CD4-positive, alpha-beta T cell treated with Interferon gamma for 1 hour (primary cell): ENCODE measurements around the gene JMJD1C.
"Not testable (repeated sequence)": the region's sequence is repeated elsewhere in the genome, so short reads cannot be mapped to it uniquely, and the experiment has no call there.

ENCODE experiments used
- DNase-seq: peaks from one replicate; pipeline ENCODE4 v3.0.0-alpha.2; 2020

JMJD1C gene

GRCh38 chr10:63256009-63256773 lies 209.6 kb downstream of the JMJD1C start:
- no peak for DNase-seq

DNA sequence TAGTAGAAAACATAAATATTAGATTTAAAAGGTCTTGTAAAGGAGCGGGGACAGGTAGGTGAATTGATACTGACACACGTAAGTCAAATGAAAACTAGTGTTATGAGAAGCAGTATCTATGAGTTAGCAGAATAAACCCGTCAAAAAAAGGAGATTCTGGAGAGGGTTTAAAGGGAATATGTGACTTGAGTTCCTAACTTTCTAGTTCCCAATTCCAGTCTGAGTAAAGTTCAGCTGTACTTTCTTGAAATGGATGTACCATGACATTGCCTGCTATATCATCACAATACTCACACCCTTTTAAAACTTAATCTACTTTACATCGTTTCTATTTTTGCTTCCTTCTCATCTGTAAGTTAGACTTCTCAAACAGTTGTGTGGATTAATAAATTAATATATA lies 210.5 kb downstream of the JMJD1C start:
- DNase-seq, result no peak

DNA sequence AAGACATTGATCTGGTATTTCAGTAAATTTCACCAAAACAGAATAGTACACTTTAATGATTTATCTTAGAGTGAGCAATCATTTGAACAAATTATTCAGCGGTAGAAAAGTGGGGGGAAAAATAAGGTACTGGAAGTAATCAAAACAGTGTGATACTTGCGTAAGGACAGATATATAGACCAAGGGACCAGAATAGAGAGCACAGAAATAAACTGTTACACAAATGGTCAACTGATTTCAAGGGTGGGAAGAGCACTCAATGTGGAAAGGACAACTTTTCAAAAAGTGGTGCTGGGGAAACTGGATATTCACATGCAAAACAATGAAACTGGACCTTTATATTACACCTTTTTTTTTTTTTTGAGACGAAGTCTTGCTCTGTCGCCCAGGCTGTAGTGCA lies 212.7 kb downstream of the JMJD1C start:
- DNase-seq, result no peak

- no peak for DNase-seq
Observed at GRCh38 chr10:63252095-63252762, 213.5 kb downstream of the JMJD1C start.

- no peak for DNase-seq
Observed at GRCh38 chr10:63250032-63250431, 215.7 kb downstream of the JMJD1C start.

- DNase-seq, result no peak
Observed at GRCh38 chr10:63247771-63248170, 218.0 kb downstream of the JMJD1C start.

DNA sequence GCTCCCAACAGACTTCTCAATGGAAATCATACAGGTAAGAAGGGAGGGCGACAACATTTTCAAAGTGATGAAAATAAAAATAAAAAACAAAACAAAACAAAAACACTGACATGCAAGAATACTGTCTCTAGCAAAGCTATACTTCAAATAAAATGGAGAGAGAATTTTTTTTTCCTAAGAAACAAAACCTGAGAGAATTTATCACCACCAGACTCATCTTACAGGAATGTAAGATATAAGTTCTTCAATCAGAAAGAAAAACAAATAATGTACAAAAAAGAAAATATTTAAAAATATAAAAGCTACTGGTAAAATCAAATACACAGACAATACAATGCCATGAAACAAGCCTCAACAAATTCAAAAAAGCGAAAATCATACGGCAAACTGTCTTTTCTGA lies 219.4 kb downstream of the JMJD1C start:
- no peak for DNase-seq

DNA sequence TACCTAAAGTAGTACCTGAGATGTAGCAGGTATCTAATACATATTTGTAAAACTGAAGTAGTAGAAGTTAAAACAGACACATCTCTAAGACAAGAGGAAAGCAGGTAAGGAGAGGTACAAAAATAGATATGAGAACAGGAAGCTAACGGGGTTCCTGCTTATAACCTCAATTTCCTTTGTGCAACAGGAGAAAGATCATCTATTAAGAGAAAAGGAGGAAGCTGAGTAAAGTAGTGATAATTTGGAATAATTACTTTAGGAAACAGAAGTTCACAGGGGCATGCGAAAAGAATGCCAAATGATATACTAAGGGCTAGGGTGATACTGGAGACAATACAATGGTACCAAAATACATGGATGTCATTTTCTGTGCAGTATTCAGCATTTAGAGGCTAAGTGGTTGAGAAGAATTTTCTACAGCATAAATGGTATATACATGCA lies 223.9 kb downstream of the JMJD1C start:
- no peak for DNase-seq

DNA sequence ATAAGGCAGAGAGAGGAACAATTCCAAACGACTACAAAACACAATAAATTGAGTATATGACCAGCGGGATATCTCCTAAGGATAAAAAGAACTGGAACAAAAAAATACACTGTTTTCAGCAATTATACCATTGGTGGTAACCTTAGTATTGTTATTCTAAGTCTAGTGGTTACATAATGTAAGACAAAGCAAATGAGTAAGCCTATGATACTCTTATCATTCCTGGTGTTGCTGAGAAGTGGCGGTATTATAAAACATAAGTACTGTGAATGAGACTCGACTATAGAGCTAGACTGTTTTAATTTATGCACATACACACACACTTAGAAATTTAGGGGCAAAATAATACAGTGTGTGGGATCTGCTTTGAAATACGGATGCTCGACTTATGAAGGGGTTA lies 225.0 kb downstream of the JMJD1C start:
- no peak for DNase-seq

DNA sequence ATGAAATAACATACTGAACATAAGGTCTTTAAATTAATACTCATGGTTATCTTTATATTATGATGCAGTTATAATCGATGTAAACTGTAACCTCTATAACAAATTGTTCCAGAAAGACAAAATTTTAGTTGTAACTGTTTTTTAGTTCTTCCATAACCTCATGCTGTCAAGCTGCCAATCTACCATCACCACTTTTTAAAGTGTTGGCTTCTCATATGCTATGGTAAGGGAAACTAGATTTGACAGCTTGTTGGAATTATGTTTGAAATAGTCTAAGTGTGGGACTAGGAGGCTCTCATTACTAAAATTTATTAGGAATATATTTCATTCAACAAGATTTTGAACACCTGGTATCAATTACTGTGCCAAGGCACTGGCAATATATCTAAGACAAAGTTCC lies 227.3 kb downstream of the JMJD1C start:
- no peak for DNase-seq

DNA sequence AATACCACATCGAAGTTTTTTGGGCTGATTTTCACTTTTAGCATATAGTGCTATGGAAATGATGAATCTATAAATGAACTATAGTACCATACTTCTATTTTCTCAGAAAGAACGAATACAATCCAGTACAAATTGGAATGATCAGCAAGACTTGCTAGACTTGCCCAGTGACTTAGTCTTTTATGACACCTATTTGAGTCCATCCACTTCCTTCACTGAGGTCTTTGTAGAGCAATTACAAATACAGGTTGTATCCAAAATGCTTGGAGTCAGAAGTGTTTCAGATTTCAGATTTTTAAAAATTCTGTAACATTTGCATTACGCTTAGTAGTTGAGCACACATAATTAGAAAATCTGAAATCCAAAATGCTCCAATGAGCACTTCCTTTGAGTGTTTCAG lies 228.4 kb downstream of the JMJD1C start:
- DNase-seq, result no peak

DNA sequence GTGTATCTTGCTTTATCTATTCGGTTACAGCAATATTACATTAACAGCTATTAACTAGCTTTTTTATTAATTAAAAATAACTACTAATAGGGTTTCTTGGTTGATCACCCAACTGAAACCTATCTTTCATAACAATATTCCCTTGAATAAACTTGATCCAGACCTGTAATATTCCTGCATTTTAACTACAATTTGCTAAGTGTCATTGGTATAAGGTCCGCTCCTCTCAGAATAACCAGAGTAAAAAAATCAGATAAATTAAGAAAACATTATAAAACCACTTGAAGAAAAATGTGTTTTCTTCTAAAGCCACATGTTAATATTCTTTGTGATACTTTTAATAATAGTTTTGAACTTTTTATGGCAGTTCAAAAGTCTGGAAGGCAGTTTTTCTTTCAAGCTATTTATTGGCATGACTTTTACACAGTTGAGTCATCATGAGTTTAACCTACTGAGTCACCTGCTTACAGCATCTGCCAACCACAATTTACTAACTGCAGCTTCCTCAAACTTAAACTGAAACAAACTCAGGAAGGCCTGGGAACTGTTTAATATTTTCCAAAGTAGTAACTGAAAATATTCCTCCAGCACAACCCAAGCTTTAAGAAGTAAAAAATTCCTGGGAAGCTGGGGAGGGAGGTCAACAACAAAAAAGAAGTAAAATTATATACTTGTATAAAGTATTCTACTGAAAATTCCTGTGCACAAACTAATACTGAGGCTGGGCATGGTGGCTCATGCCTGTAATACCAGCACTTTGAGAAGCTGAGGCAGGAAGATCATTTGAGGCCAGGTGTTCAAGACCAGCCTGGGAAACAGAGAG lies 229.5 kb downstream of the JMJD1C start:
- no peak for DNase-seq

GRCh38 chr10:63235136-63235535 lies 230.6 kb downstream of the JMJD1C start:
- DNase-seq, result not testable (repeated sequence)

- DNase-seq, result no peak
Observed at GRCh38 chr10:63229161-63229560, 236.6 kb downstream of the JMJD1C start.

GRCh38 chr10:63228237-63228636 lies 237.5 kb downstream of the JMJD1C start:
- no peak for DNase-seq

- no peak for DNase-seq
Observed at GRCh38 chr10:63227207-63227895, 238.4 kb downstream of the JMJD1C start.

DNA sequence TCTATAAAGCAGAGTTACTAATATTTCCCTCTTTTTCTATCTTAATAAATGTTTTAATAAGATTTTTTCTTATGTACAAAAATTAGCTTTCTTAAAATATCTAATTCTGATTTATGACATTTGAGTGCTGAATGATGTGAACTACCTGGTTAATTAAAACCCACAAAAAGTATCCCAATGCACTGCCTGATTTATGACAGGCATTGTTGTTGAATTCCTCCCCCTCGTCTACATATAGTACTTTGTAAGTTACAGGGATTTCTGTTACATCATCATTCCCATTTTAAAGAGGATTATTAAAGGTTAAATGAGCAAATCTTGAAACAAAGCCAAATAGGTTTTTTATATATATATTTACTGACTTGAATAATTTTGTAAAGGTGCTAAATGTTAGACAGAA lies 241.5 kb downstream of the JMJD1C start:
- no peak for DNase-seq

DNA sequence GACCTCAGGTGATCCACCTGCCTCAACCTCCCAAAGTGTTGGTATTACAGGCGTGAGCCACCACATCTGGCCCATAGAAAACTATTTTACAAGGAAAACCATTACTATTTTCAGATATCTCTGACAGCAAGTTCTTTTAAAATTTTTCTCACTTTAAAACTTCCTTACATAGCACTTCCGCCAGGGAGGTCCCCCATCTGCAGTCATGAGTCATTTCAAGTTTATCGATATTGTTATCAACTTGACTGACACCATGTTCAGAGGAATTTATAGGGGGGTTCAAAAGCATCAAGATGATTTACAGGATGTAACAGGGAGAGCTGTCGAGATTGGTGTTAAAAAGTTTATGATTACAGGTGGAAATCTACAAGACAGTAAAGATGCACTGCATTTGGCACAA lies 243.8 kb downstream of the JMJD1C start:
- no peak for DNase-seq

- no peak for DNase-seq
Observed at GRCh38 chr10:63219749-63220148, 246.0 kb downstream of the JMJD1C start.

- DNase-seq, result no peak
Observed at GRCh38 chr10:63217120-63217605, 248.6 kb downstream of the JMJD1C start.

- no peak for DNase-seq
Observed at GRCh38 chr10:63214571-63214970, 251.2 kb downstream of the JMJD1C start.

DNA sequence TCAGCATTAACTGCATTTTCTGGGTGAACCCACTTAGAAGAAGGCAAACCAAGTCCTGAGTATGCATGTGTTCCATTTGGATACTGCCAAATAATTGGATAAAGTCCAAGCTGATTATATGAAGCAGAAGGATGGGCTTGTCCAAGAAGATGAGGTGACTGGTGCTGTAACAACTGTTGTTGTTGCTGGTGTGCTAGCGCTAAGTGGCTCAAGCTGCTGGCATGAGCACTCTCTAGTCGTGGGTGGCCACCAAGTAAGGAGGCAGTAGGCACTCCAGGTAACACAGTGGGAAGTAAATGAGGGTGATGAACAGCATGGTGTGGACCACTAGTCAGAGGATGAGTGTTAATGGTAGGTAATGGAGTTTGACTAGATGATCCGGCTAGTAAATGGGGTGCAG lies 252.3 kb downstream of the JMJD1C start:
- no peak for DNase-seq

DNA sequence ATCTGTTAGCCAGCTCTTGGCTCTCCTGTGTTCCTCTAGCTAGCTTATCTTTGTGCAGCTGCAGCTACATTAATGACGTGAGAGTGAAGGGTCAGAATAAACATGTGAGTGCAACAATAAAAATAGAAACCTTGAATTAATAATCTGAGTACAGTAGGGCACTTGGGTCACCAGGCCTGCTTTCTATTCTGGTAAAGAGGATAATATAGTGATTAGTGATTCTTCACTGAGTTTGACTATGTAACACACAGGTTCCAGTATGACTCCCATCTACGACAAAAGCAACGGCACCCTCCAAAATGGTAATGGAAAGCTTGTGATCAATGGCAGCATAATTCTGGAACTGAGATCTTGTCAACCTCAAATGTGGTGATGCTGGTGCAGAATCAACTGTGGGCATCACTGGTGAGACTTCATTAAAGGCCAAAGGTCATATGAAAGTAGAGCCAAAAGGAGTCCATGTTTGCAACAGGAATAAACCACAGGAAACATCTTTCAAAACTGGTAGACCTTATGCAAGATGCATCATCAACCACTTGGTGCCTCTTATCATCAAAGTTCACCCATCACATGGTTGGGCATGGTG lies 255.1 kb downstream of the JMJD1C start:
- DNase-seq, result no peak
